Measurements from ENCODE around the gene SYTL4. TPM values are rescaled to one million over a fixed set of nuclear protein-coding genes. Genes with fewer than 3 reads are reported as not detected.

Gene SYTL4
- total and polyA plus RNA-seq, 2 experiments from 2014 or later, result 0.28 TPM; not detected in 1

DNA sequence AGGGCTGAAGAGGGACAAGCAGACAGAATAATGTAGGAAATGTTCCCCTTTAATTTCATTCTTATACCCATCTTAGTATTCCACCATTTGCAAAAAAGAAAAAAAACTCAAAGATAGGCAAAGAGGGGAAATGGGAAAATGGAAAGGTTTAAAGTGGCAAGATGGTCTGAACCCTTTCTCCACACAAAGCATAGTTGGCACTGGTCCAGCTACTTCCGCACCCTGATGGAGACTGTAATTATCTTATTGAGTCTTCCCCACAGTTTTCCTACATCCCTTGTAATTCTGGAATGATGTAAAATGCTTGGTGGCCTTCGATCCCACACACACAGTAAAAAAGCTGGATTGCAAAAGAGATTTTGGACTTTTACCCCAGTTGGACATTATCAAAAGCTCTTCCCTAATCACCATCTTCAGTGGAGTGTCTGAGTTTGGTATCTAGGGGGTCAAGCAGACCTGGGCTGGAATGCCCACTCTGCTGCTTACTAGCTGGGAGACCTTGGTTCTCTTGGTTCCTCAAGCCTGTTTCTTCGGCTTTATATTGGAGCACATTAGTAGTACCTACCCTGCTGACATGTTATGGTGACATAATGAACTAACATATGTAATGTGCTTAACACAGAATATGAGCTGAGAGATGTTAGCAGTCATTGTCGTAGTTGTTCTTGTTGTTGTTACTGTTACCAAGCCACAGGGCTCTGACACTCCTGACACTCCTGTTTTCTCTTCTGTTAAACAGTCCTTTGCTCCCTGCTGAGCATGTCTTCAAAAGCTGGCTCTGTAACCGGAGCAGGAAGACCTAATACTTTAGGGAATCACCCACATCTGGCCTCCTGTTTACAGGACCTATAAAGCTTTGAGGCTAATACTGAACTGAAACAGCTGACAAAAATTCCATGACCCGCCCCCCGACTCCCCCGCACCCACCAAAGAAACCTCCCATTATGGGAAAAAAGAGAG is 83.2 kb downstream of the SYTL4 start (continued):
- TF ChIP-seq, protein P1, sequence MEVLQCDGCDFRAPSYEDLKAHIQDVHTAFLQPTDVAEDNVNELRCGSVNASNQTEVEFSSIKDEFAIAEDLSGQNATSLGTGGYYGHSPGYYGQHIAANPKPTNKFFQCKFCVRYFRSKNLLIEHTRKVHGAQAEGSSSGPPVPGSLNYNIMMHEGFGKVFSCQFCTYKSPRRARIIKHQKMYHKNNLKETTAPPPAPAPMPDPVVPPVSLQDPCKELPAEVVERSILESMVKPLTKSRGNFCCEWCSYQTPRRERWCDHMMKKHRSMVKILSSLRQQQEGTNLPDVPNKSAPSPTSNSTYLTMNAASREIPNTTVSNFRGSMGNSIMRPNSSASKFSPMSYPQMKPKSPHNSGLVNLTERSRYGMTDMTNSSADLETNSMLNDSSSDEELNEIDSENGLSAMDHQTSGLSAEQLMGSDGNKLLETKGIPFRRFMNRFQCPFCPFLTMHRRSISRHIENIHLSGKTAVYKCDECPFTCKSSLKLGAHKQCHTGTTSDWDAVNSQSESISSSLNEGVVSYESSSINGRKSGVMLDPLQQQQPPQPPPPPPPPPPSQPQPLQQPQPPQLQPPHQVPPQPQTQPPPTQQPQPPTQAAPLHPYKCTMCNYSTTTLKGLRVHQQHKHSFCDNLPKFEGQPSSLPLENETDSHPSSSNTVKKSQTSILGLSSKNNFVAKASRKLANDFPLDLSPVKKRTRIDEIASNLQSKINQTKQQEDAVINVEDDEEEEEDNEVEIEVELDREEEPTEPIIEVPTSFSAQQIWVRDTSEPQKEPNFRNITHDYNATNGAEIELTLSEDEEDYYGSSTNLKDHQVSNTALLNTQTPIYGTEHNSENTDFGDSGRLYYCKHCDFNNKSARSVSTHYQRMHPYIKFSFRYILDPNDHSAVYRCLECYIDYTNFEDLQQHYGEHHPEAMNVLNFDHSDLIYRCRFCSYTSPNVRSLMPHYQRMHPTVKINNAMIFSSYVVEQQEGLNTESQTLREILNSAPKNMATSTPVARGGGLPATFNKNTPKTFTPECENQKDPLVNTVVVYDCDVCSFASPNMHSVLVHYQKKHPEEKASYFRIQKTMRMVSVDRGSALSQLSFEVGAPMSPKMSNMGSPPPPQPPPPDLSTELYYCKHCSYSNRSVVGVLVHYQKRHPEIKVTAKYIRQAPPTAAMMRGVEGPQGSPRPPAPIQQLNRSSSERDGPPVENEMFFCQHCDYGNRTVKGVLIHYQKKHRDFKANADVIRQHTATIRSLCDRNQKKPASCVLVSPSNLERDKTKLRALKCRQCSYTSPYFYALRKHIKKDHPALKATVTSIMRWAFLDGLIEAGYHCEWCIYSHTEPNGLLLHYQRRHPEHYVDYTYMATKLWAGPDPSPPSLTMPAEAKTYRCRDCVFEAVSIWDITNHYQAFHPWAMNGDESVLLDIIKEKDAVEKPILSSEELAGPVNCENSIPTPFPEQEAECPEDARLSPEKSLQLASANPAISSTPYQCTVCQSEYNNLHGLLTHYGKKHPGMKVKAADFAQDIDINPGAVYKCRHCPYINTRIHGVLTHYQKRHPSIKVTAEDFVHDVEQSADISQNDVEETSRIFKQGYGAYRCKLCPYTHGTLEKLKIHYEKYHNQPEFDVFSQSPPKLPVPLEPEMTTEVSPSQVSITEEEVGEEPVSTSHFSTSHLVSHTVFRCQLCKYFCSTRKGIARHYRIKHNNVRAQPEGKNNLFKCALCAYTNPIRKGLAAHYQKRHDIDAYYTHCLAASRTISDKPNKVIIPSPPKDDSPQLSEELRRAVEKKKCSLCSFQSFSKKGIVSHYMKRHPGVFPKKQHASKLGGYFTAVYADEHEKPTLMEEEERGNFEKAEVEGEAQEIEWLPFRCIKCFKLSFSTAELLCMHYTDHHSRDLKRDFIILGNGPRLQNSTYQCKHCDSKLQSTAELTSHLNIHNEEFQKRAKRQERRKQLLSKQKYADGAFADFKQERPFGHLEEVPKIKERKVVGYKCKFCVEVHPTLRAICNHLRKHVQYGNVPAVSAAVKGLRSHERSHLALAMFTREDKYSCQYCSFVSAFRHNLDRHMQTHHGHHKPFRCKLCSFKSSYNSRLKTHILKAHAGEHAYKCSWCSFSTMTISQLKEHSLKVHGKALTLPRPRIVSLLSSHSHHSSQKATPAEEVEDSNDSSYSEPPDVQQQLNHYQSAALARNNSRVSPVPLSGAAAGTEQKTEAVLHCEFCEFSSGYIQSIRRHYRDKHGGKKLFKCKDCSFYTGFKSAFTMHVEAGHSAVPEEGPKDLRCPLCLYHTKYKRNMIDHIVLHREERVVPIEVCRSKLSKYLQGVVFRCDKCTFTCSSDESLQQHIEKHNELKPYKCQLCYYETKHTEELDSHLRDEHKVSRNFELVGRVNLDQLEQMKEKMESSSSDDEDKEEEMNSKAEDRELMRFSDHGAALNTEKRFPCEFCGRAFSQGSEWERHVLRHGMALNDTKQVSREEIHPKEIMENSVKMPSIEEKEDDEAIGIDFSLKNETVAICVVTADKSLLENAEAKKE (CRISPR knock-in tag; IDR thresholded peaks at IDR 0.05), result no peak
- TF ChIP-seq ZNF331 (CRISPR knock-in tag; IDR thresholded peaks at IDR 0.05; ENCODE audit: low read depth) (no peak), EZH2 (IDR thresholded peaks at IDR 0.05; ENCODE audit: low read depth, unreplicated experiment) (no peak), CREB1 (CRISPR knock-in tag; IDR thresholded peaks at IDR 0.05; ENCODE audit: low read depth) (no peak), STAT1 (IDR thresholded peaks at IDR 0.05; ENCODE audit: unreplicated experiment) (no peak), ZNF114 (CRISPR knock-in tag; IDR thresholded peaks at IDR 0.05) (no peak)
- TF ChIP-seq, protein P2, sequence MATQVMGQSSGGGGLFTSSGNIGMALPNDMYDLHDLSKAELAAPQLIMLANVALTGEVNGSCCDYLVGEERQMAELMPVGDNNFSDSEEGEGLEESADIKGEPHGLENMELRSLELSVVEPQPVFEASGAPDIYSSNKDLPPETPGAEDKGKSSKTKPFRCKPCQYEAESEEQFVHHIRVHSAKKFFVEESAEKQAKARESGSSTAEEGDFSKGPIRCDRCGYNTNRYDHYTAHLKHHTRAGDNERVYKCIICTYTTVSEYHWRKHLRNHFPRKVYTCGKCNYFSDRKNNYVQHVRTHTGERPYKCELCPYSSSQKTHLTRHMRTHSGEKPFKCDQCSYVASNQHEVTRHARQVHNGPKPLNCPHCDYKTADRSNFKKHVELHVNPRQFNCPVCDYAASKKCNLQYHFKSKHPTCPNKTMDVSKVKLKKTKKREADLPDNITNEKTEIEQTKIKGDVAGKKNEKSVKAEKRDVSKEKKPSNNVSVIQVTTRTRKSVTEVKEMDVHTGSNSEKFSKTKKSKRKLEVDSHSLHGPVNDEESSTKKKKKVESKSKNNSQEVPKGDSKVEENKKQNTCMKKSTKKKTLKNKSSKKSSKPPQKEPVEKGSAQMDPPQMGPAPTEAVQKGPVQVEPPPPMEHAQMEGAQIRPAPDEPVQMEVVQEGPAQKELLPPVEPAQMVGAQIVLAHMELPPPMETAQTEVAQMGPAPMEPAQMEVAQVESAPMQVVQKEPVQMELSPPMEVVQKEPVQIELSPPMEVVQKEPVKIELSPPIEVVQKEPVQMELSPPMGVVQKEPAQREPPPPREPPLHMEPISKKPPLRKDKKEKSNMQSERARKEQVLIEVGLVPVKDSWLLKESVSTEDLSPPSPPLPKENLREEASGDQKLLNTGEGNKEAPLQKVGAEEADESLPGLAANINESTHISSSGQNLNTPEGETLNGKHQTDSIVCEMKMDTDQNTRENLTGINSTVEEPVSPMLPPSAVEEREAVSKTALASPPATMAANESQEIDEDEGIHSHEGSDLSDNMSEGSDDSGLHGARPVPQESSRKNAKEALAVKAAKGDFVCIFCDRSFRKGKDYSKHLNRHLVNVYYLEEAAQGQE (IDR thresholded peaks at IDR 0.05; ENCODE audit: unreplicated experiment), result no peak
- TF ChIP-seq, protein P3, sequence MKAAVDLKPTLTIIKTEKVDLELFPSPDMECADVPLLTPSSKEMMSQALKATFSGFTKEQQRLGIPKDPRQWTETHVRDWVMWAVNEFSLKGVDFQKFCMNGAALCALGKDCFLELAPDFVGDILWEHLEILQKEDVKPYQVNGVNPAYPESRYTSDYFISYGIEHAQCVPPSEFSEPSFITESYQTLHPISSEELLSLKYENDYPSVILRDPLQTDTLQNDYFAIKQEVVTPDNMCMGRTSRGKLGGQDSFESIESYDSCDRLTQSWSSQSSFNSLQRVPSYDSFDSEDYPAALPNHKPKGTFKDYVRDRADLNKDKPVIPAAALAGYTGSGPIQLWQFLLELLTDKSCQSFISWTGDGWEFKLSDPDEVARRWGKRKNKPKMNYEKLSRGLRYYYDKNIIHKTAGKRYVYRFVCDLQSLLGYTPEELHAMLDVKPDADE (IDR thresholded peaks at IDR 0.05), result no peak
